RWPE2 (cell line): ENCODE results near the gene CARD8.
"Not testable (repeated sequence)": the region's sequence is repeated elsewhere in the genome, so short reads cannot be mapped to it uniquely, and the experiment has no call there.

Experiments
- ATAC-seq: fragments of 200-7000 bp; cut with Tn5 transposase; 3 replicates; pipeline ENCODE4 v1.9.1; 2021; ENCODE audit warnings: low read depth
- DNase-seq: peaks from one replicate; pipeline ENCODE4 v3.0.0-alpha.2; 2020; ENCODE audit warnings: low spot score
- H3K27ac ChIP-seq: fragments of 450-650 bp; 2 replicates; pipeline ENCODE4 v1.5.1; 2017; ENCODE audit warnings: mild to moderate bottlenecking; ENCODE audit not compliant: poor library complexity, severe bottlenecking
- H3K27me3 ChIP-seq: fragments of 250-450 bp; sonication (Bioruptor Pico); 2 replicates; pipeline ENCODE4 v1.5.1; 2021; ENCODE audit warnings: mild to moderate bottlenecking, moderate library complexity; ENCODE audit not compliant: insufficient read depth, poor library complexity, severe bottlenecking
- H3K36me3 ChIP-seq: fragments of 250-450 bp; sonication (Bioruptor Pico); 2 replicates; pipeline ENCODE4 v1.5.1; 2020; ENCODE audit warnings: low read depth, mild to moderate bottlenecking, moderate library complexity
- H3K4me1 ChIP-seq: fragments of 250-450 bp; sonication (Bioruptor Pico); 2 replicates; pipeline ENCODE4 v1.5.1; 2021; ENCODE audit warnings: mild to moderate bottlenecking, moderate library complexity; ENCODE audit not compliant: insufficient read depth, poor library complexity, severe bottlenecking
- H3K4me3 ChIP-seq: fragments of 250-450 bp; sonication (Bioruptor Pico); 2 replicates; pipeline ENCODE4 v1.5.1; 2021; ENCODE audit warnings: mild to moderate bottlenecking, moderate library complexity; ENCODE audit not compliant: severe bottlenecking
- H3K9me3 ChIP-seq: fragments of 250-450 bp; sonication (Bioruptor Pico); 2 replicates; pipeline ENCODE4 v1.5.1; 2021; ENCODE audit warnings: mild to moderate bottlenecking, moderate library complexity; ENCODE audit not compliant: severe bottlenecking
- CTCF ChIP-seq: fragments of 450-650 bp; IDR thresholded peaks from one replicate; pipeline ENCODE4 v1.5.1; 2017; ENCODE audit warnings: mild to moderate bottlenecking, moderate library complexity; ENCODE audit not compliant: poor library complexity, severe bottlenecking

The CARD8 gene

GRCh38 chr19:48239120-48239519 is 16.6 kb downstream of the CARD8 start:
- H3K9me3 ChIP-seq = no peaks in the 10 kb centered on the region
- H3K4me1 ChIP-seq = peaks cover 5% of the 10 kb centered on the region
- DNase-seq (no peak), ATAC-seq (no peak)
- no peak overlapping the region for H3K4me3 ChIP-seq
- 0 out of 2 replicates have a peak, but pooled peaks cover 3% of the 10 kb centered on the region for H3K36me3 ChIP-seq
- no peak for TF ChIP-seq CTCF
- H3K27me3 ChIP-seq = no peaks in the 10 kb centered on the region
- H3K27ac ChIP-seq = no peak overlapping the region

GRCh38 chr19:48237057-48237456 is 18.7 kb downstream of the CARD8 start:
- H3K4me1 ChIP-seq = peaks cover 5% of the 10 kb centered on the region
- H3K27ac ChIP-seq = no peak overlapping the region
- 0 out of 2 replicates have a peak, but pooled peaks cover 3% of the 10 kb centered on the region for H3K36me3 ChIP-seq
- TF ChIP-seq CTCF = no peak
- ATAC-seq (no peak), DNase-seq (no peak)
- no peak overlapping the region for H3K4me3 ChIP-seq
- no peaks in the 10 kb centered on the region for H3K9me3 ChIP-seq
- no peaks in the 10 kb centered on the region for H3K27me3 ChIP-seq

GRCh38 chr19:48230555-48231129 is 25.1 kb downstream of the CARD8 start:
- H3K4me1 ChIP-seq = no peaks in the 10 kb centered on the region
- ATAC-seq = no peak
- no peaks in the 10 kb centered on the region for H3K27me3 ChIP-seq
- H3K36me3 ChIP-seq = no peaks in the 10 kb centered on the region
- H3K9me3 ChIP-seq = no peaks in the 10 kb centered on the region
- no peak for DNase-seq
- H3K27ac ChIP-seq = no peak overlapping the region
- no peak for TF ChIP-seq CTCF
- no peak overlapping the region for H3K4me3 ChIP-seq

- H3K27ac ChIP-seq = no peak overlapping the region
- H3K27me3 ChIP-seq = no peaks in the 10 kb centered on the region
- 0 out of 2 replicates have a peak, but pooled peaks cover 4% of the 10 kb centered on the region for H3K36me3 ChIP-seq
- H3K9me3 ChIP-seq = no peaks in the 10 kb centered on the region
- ATAC-seq = no peak
- DNase-seq = no peak
- no peaks in the 10 kb centered on the region for H3K4me1 ChIP-seq
- no peak overlapping the region for H3K4me3 ChIP-seq
- TF ChIP-seq CTCF = no peak
These were observed 34.1 kb downstream of the CARD8 start for GRCh38 chr19:48221628-48222027.

- not testable (repeated sequence) for DNase-seq, H3K27me3 ChIP-seq, H3K4me1 ChIP-seq, ATAC-seq, H3K36me3 ChIP-seq, H3K4me3 ChIP-seq, H3K27ac ChIP-seq, H3K9me3 ChIP-seq
These were observed 34.9 kb downstream of the CARD8 start for GRCh38 chr19:48220784-48221183.
